Neuronal stem cell (in vitro differentiated cells): ENCODE data around the gene OBSCN.
"Not testable (repeated sequence)": the region's sequence is repeated elsewhere in the genome, so short reads cannot be mapped to it uniquely, and the experiment has no call there.

Source experiments
- DNase-seq: peaks from one replicate; pipeline ENCODE4 v3.0.0-alpha.2; 2013; ENCODE audit warnings: low spot score
- H2AFZ ChIP-seq: one replicate; pipeline ENCODE4 v1.6.1; 2013; ENCODE audit warnings: mild to moderate bottlenecking, low read length, inconsistent platforms
- H2AK5ac ChIP-seq: 2 replicates; pipeline ENCODE4 v1.6.1; 2013; ENCODE audit warnings: low read depth, mild to moderate bottlenecking, inconsistent platforms, low read length, moderate library complexity, mixed read lengths
- H2BK120ac ChIP-seq: 2 replicates; pipeline ENCODE4 v1.6.1; 2013; ENCODE audit warnings: low read depth, mild to moderate bottlenecking, inconsistent platforms, low read length, moderate library complexity, mixed read lengths
- H2BK12ac ChIP-seq: one replicate; pipeline ENCODE4 v1.6.1; 2013; ENCODE audit warnings: low read length, inconsistent platforms
- H2BK15ac ChIP-seq: 2 replicates; pipeline ENCODE4 v1.6.1; 2013; ENCODE audit warnings: mild to moderate bottlenecking, low read length, inconsistent platforms, mixed read lengths
- H2BK5ac ChIP-seq: one replicate; pipeline ENCODE4 v1.6.1; 2013; ENCODE audit warnings: inconsistent platforms, mild to moderate bottlenecking, low read length, moderate library complexity
- H3K14ac ChIP-seq: one replicate; pipeline ENCODE4 v1.6.1; 2013; ENCODE audit warnings: low read length, inconsistent platforms
- H3K18ac ChIP-seq: 2 replicates; pipeline ENCODE4 v1.6.1; 2013; ENCODE audit warnings: low read length, inconsistent platforms
- H3K23ac ChIP-seq: 2 replicates; pipeline ENCODE4 v1.6.1; 2013; ENCODE audit warnings: low read depth, mild to moderate bottlenecking, mixed read lengths, low read length, inconsistent platforms; ENCODE audit not compliant: poor library complexity
- H3K27ac ChIP-seq: replicated peaks from 3 replicates; pipeline ENCODE4 v1.5.1; 2013; ENCODE audit warnings: low read length, inconsistent platforms
- H3K27me3 ChIP-seq, 3 experiments: 2 replicates each; pipeline ENCODE4 v1.6.1; 2013; ENCODE audit warnings: low read length in 3 of 3, mild to moderate bottlenecking in 2 of 3, inconsistent platforms in 1 of 3, low read depth in 1 of 3, mixed read lengths in 1 of 3, moderate library complexity in 1 of 3; ENCODE audit not compliant: control insufficient read depth in 3 of 3, insufficient read depth in 3 of 3
- H3K36me3 ChIP-seq, 2 donors: replicated peaks in 1 of 2; 2 replicates each; pipeline ENCODE4 v1.6.1; 2013; ENCODE audit warnings: low read length in 2 of 2; ENCODE audit not compliant: control insufficient read depth in 2 of 2, insufficient read depth in 2 of 2
- H3K4ac ChIP-seq: 2 replicates; pipeline ENCODE4 v1.6.1; 2013; ENCODE audit warnings: inconsistent platforms, mild to moderate bottlenecking, low read length, moderate library complexity
- H3K4me1 ChIP-seq, 2 donors: 1 replicate in 1 of 2; 2 replicates in 1 of 2; pipeline ENCODE4 v1.6.1; 2013; ENCODE audit warnings: low read length in 2 of 2, low read depth in 1 of 2; ENCODE audit not compliant: control insufficient read depth in 2 of 2, insufficient read depth in 1 of 2
- H3K4me2 ChIP-seq: one replicate; pipeline ENCODE4 v1.6.1; 2013; ENCODE audit warnings: mild to moderate bottlenecking, low read length, inconsistent platforms; ENCODE audit not compliant: insufficient read depth, poor library complexity, severe bottlenecking
- H3K4me3 ChIP-seq, 2 donors: 2 replicates each; pipeline ENCODE4 v1.5.1; 2013; ENCODE audit warnings: low read length in 2 of 2, mild to moderate bottlenecking in 2 of 2, inconsistent platforms in 1 of 2, moderate library complexity in 1 of 2
- H3K79me1 ChIP-seq: one replicate; pipeline ENCODE4 v1.6.1; 2013; ENCODE audit warnings: low read depth, mild to moderate bottlenecking, inconsistent platforms, low read length, moderate library complexity
- H3K9ac ChIP-seq: one replicate; pipeline ENCODE4 v1.6.1; 2013; ENCODE audit warnings: mild to moderate bottlenecking, low read depth, low read length, inconsistent platforms; ENCODE audit not compliant: poor library complexity
- H3K9me3 ChIP-seq, 2 donors: replicated peaks in 1 of 2; 2 replicates each; pipeline versions ENCODE3 to v1.6.1; 2013; ENCODE audit warnings: low read length in 2 of 2, mild to moderate bottlenecking in 2 of 2, inconsistent platforms in 1 of 2, low read depth in 1 of 2, mixed read lengths in 1 of 2, moderate library complexity in 1 of 2; ENCODE audit not compliant: control insufficient read depth in 2 of 2, insufficient read depth in 1 of 2
- H4K8ac ChIP-seq: one replicate; pipeline ENCODE4 v1.6.1; 2013; ENCODE audit warnings: low read depth, mild to moderate bottlenecking, inconsistent platforms, low read length, moderate library complexity
- H4K91ac ChIP-seq: one replicate; pipeline ENCODE4 v1.6.1; 2013; ENCODE audit warnings: low read length, low read depth, mild to moderate bottlenecking, inconsistent platforms; ENCODE audit not compliant: poor library complexity
- WGBS, 2 donors: extraction: QIAGEN DNeasy Blood & Tissue Kit; methylation state at CpG; one replicate each; pipeline ENCODE4 v1.1.7; 2013; ENCODE audit warnings: missing lambda C conversion rate in 2 of 2, mixed read lengths in 1 of 2; ENCODE audit not compliant: insufficient read length in 2 of 2, insufficient replicate concordance in 1 of 2; ENCODE audit errors: extremely low coverage in 2 of 2; 5-methylcytosine and 5-hydroxymethylcytosine counted together

Gene OBSCN

GRCh38 chr1:228221097-228221496 is 13.3 kb downstream of the OBSCN start:
- not testable (repeated sequence) for H3K4me1 ChIP-seq, H3K4ac ChIP-seq, H3K14ac ChIP-seq, H2AK5ac ChIP-seq, DNase-seq, H3K23ac ChIP-seq, H3K18ac ChIP-seq, H4K8ac ChIP-seq, H2BK120ac ChIP-seq, H3K4me2 ChIP-seq, H2BK15ac ChIP-seq, H2BK5ac ChIP-seq, H3K9ac ChIP-seq, H2BK12ac ChIP-seq, H3K79me1 ChIP-seq, H2AFZ ChIP-seq, H3K27me3 ChIP-seq, H3K4me3 ChIP-seq, H3K9me3 ChIP-seq, H3K27ac ChIP-seq, H4K91ac ChIP-seq
- no CpG with 5 or more reads among the region's 9 CpGs for WGBS, 2 donors
- peaks cover 0 to 42% of the 10 kb centered on the region in 2 donors for H3K36me3 ChIP-seq

GRCh38 chr1:228222548-228222947 is 14.7 kb downstream of the OBSCN start:
- no peak overlapping the region for H3K9ac ChIP-seq
- no peak overlapping the region for H2BK12ac ChIP-seq
- H3K27me3 ChIP-seq: no peaks in the 10 kb centered on the region
- H3K79me1 ChIP-seq: peaks cover 5% of the 10 kb centered on the region
- no peak for DNase-seq
- no peak overlapping the region for H3K4ac ChIP-seq
- no peak overlapping the region for H3K14ac ChIP-seq
- no peak overlapping the region for H4K91ac ChIP-seq
- H2BK15ac ChIP-seq: no peak overlapping the region
- no peak overlapping the region for H3K27ac ChIP-seq
- H3K18ac ChIP-seq: no peak overlapping the region
- no peak overlapping the region for H3K4me2 ChIP-seq
- no peak overlapping the region for H3K4me3 ChIP-seq
- WGBS, 2 donors: no CpG with 5 or more reads among the region's 11 CpGs
- no peak overlapping the region for H3K23ac ChIP-seq
- no peak overlapping the region for H2BK5ac ChIP-seq
- no peak overlapping the region for H4K8ac ChIP-seq
- H3K9me3 ChIP-seq: peaks cover 0 to 6% of the 10 kb centered on the region in 2 donors
- peaks cover 0 to 43% of the 10 kb centered on the region in 2 donors for H3K36me3 ChIP-seq
- H2AFZ ChIP-seq: no peak overlapping the region
- no peak overlapping the region for H2BK120ac ChIP-seq
- H3K4me1 ChIP-seq: no peaks in the 10 kb centered on the region
- no peak overlapping the region for H2AK5ac ChIP-seq

- Histone ChIP-seq H3K4me2 (no peak overlapping the region), H2BK15ac (no peak overlapping the region), H3K4me3 (no peak overlapping the region), H3K79me1 (peaks cover under 1% of the 10 kb centered on the region), H2BK12ac (no peak overlapping the region), H4K8ac (no peak overlapping the region), H3K4me1 (no peaks in the 10 kb centered on the region), H3K23ac (no peak overlapping the region), H3K9ac (no peak overlapping the region), H3K18ac (no peak overlapping the region), H2AK5ac (no peak overlapping the region), H4K91ac (no peak overlapping the region), H3K36me3 (peaks cover 0 to 35% of the 10 kb centered on the region in 2 donors), H3K14ac (no peak overlapping the region), H3K27me3 (no peaks in the 10 kb centered on the region), H3K27ac (no peak overlapping the region), H3K4ac (no peak overlapping the region), H2BK5ac (no peak overlapping the region), H2BK120ac (no peak overlapping the region), H2AFZ (no peak overlapping the region), H3K9me3 (peaks cover 0 to 6% of the 10 kb centered on the region in 2 donors)
- no peak for DNase-seq
- no CpG with 5 or more reads among the region's 16 CpGs for WGBS, 2 donors
These were observed 16.6 kb downstream of the OBSCN start for GRCh38 chr1:228224198-228225164.

GRCh38 chr1:228225165-228225710 is 17.4 kb downstream of the OBSCN start:
- H3K27me3 ChIP-seq: no peaks in the 10 kb centered on the region
- H3K4me2 ChIP-seq: no peak overlapping the region
- peaks cover 0 to 27% of the 10 kb centered on the region in 2 donors for H3K36me3 ChIP-seq
- no peak overlapping the region for H2BK15ac ChIP-seq
- H2BK120ac ChIP-seq: no peak overlapping the region
- H4K8ac ChIP-seq: no peak overlapping the region
- no CpG with 5 or more reads among the region's 2 CpGs for WGBS, 2 donors
- H3K9ac ChIP-seq: no peak overlapping the region
- DNase-seq: no peak
- H3K9me3 ChIP-seq: peaks cover 0 to 6% of the 10 kb centered on the region in 2 donors
- H3K23ac ChIP-seq: no peak overlapping the region
- H4K91ac ChIP-seq: no peak overlapping the region
- no peak overlapping the region for H2BK12ac ChIP-seq
- H2AK5ac ChIP-seq: no peak overlapping the region
- no peaks in the 10 kb centered on the region for H3K79me1 ChIP-seq
- H2AFZ ChIP-seq: no peak overlapping the region
- no peak overlapping the region for H3K27ac ChIP-seq
- no peak overlapping the region for H3K4me3 ChIP-seq
- H2BK5ac ChIP-seq: no peak overlapping the region
- no peak overlapping the region for H3K14ac ChIP-seq
- H3K4ac ChIP-seq: no peak overlapping the region
- no peaks in the 10 kb centered on the region for H3K4me1 ChIP-seq
- no peak overlapping the region for H3K18ac ChIP-seq
